Measurements from ENCODE around the gene HSPA1B.
"Not testable (repeated sequence)": the region's sequence is repeated elsewhere in the genome, so short reads cannot be mapped to it uniquely, and the experiment has no call there.

The HSPA1B gene

GRCh38 chr6:31792090-31792374, 35.5 kb upstream of the HSPA1B start:
- no peak overlapping the region for H3K4me3 ChIP-seq (ENCODE audit: low read depth, low read length)
- TF ChIP-seq, protein P1, sequence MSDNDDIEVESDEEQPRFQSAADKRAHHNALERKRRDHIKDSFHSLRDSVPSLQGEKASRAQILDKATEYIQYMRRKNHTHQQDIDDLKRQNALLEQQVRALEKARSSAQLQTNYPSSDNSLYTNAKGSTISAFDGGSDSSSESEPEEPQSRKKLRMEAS (IDR thresholded peaks at IDR 0.05; ENCODE audit: low read depth, low read length): no peak
- TF ChIP-seq, protein P2, sequence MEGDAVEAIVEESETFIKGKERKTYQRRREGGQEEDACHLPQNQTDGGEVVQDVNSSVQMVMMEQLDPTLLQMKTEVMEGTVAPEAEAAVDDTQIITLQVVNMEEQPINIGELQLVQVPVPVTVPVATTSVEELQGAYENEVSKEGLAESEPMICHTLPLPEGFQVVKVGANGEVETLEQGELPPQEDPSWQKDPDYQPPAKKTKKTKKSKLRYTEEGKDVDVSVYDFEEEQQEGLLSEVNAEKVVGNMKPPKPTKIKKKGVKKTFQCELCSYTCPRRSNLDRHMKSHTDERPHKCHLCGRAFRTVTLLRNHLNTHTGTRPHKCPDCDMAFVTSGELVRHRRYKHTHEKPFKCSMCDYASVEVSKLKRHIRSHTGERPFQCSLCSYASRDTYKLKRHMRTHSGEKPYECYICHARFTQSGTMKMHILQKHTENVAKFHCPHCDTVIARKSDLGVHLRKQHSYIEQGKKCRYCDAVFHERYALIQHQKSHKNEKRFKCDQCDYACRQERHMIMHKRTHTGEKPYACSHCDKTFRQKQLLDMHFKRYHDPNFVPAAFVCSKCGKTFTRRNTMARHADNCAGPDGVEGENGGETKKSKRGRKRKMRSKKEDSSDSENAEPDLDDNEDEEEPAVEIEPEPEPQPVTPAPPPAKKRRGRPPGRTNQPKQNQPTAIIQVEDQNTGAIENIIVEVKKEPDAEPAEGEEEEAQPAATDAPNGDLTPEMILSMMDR (IDR thresholded peaks at IDR 0.05; ENCODE audit: low read depth, low read length): no peak
- TF ChIP-seq POLR2A (IDR thresholded peaks at IDR 0.05; ENCODE audit: extremely low read depth, insufficient read length): no peak
- TF ChIP-seq MYC (IDR thresholded peaks at IDR 0.05; ENCODE audit: low read depth, low read length): no peak
- DNase-seq (ENCODE audit: low read depth): no peak

DNA sequence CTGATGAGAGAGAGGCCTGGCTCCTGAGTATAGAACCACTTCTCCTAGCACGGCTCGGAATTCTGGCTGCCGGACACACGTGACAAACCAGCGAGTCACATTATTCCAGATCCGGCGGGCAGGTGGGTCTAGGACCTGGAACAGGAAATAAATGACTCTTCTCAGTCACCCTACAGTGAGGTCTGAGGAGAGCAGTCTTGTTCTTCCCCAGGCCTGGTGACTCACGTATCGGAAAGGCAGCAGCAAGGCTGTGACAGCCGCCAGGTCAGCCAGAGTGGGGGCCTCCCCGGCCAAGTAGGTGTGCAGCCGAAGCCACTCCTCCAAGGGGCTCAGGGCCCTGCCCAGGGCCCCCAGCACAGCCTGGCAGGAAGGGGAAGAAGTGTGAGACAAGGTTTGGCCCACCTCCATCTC, 34.8 kb upstream of the HSPA1B start:
- TF ChIP-seq, protein P2 (IDR thresholded peaks at IDR 0.05; ENCODE audit: low read depth, low read length): no peak
- TF ChIP-seq MYC (IDR thresholded peaks at IDR 0.05; ENCODE audit: low read depth, low read length) (no peak), POLR2A (IDR thresholded peaks at IDR 0.05; ENCODE audit: extremely low read depth, insufficient read length) (no peak)
- TF ChIP-seq, protein P1 (IDR thresholded peaks at IDR 0.05; ENCODE audit: low read depth, low read length): no peak
- DNase-seq (ENCODE audit: low read depth): no peak
- H3K4me3 ChIP-seq (ENCODE audit: low read depth, low read length): no peak overlapping the region

GRCh38 chr6:31793927-31794245, 33.7 kb upstream of the HSPA1B start:
- DNase-seq (ENCODE audit: low read depth): not testable (repeated sequence)

DNA sequence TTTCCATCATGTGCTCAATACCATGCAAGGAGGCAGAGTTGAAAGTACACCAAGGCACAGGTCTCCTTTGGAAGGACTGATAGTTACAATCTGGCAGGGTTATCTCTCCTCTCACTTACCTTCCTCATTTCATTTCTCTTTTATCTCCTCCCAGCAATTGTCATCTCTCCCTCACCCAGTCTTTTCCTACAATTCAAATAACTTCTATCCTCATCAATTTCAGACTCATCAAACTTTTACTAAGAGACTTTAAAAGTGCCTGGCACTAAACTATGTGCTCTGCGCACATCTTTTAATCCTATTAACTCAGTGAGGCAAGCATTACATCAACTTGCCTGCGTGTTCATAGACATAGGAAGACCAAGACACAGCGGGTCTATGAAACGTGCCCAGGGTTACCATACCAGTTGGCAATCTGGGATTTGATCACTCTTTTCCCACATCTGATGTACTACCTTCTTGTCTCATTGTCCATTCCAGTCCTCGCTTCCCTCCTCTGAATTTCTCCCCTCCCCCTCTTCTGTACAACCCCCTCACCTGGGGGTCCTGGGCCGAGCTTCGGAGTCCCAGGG, 33.2 kb upstream of the HSPA1B start:
- DNase-seq (ENCODE audit: low read depth): peak; percentile 58
- TF ChIP-seq MYC (IDR thresholded peaks at IDR 0.05; ENCODE audit: low read depth, low read length) (no peak), POLR2A (IDR thresholded peaks at IDR 0.05; ENCODE audit: extremely low read depth, insufficient read length) (no peak)
- TF ChIP-seq, protein P1 (IDR thresholded peaks at IDR 0.05; ENCODE audit: low read depth, low read length): no peak
- TF ChIP-seq, protein P2 (IDR thresholded peaks at IDR 0.05; ENCODE audit: low read depth, low read length): no peak
- H3K4me3 ChIP-seq (ENCODE audit: low read depth, low read length): peak overlapping the region; percentile 75

More at GRCh38 chr6:31793927-31794245, 33.7 kb upstream of the HSPA1B start:
- H3K4me3 ChIP-seq (ENCODE audit: low read depth, low read length): peak overlapping the region; percentile 75

- TF ChIP-seq, protein P1 (IDR thresholded peaks at IDR 0.05; ENCODE audit: low read depth, low read length): no peak
- TF ChIP-seq, protein P2 (IDR thresholded peaks at IDR 0.05; ENCODE audit: low read depth, low read length): no peak
- no peak for TF ChIP-seq MYC (IDR thresholded peaks at IDR 0.05; ENCODE audit: low read depth, low read length)
- peak overlapping the region; percentile 75 for H3K4me3 ChIP-seq (ENCODE audit: low read depth, low read length)
- peak; percentile 54 for DNase-seq (ENCODE audit: low read depth)
Measured at GRCh38 chr6:31794866-31795615, 32.5 kb upstream of the HSPA1B start.

DNA sequence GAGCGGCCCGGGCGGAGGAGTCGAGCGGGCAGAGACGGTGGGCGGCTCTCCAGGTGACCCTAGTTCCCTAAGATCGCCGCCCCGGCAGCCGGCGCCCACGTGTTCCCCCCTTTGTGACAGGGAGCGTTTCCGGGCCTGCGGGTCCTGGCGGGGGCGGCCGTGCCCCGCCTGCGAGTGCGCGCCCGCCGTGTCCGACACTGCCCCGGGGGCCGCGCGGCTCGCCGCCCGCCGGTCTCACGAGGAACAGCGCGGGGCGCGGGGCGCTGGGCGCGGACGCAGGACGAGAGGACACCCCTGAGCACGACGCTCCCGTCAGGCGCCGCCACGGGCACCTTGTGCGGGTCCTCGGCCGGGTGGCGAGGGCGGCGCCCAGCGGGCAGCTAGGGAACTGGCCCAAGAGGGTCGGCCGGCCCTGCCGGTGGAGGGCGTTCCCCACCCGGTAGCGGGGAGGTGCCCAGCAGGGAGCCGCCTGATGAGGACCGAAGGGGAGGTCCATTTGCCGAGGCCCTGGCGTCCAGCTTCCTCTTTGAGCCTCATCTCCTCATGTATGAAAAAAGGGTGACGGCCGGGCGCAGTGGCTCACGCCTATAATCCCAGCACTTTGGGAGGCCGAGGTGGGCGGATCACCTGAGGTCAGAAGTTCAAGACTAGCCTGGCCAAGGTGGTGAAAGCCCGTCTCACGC, 31.8 kb upstream of the HSPA1B start, which contains the start of gene VARS1:
VARS1 (minus strand) TSS at position 137 of the 683 bp plus-strand sequence. CDS start 535 bp downstream, outside the sequence.
- H3K4me3 ChIP-seq (ENCODE audit: low read depth, low read length): peak within 1 kb of the TSS; percentile 75
- DNase-seq (ENCODE audit: low read depth): peak; percentile 98

More for the DNA sequence above, 31.8 kb upstream of the HSPA1B start, which contains the start of gene VARS1:
- peak; percentile 25 for TF ChIP-seq POLR2A (IDR thresholded peaks at IDR 0.05; ENCODE audit: extremely low read depth, insufficient read length)
- TF ChIP-seq, protein P2 (IDR thresholded peaks at IDR 0.05; ENCODE audit: low read depth, low read length): peak; percentile 92
- TF ChIP-seq MYC (IDR thresholded peaks at IDR 0.05; ENCODE audit: low read depth, low read length): peak; percentile 87
- TF ChIP-seq, protein P1 (IDR thresholded peaks at IDR 0.05; ENCODE audit: low read depth, low read length): peak; percentile 96

All from NB4 (cell line).